Fibroblast of mammary gland (primary cell): ENCODE results near the gene UCHL1.
A peak's percentile ranks its signal among the peaks of the same experiment; 100 is the strongest.

Experiments
- DNase-seq: peaks from one replicate; pipeline ENCODE4 v3.0.0-alpha.2; 2010; ENCODE audit warnings: low read depth
- H3K4me3 ChIP-seq: 2 replicates; pipeline ENCODE4 v1.5.1; 2011; ENCODE audit warnings: low read depth, mild to moderate bottlenecking, low read length, moderate library complexity; ENCODE audit not compliant: control insufficient read depth
- TF ChIP-seq, protein P1 (sequence below): conservative IDR thresholded peaks from 2 replicates; pipeline ENCODE4 v1.5.1; 2011; ENCODE audit warnings: low read depth, low read length, inconsistent platforms; ENCODE audit not compliant: control insufficient read depth, insufficient read depth

The UCHL1 gene

DNA sequence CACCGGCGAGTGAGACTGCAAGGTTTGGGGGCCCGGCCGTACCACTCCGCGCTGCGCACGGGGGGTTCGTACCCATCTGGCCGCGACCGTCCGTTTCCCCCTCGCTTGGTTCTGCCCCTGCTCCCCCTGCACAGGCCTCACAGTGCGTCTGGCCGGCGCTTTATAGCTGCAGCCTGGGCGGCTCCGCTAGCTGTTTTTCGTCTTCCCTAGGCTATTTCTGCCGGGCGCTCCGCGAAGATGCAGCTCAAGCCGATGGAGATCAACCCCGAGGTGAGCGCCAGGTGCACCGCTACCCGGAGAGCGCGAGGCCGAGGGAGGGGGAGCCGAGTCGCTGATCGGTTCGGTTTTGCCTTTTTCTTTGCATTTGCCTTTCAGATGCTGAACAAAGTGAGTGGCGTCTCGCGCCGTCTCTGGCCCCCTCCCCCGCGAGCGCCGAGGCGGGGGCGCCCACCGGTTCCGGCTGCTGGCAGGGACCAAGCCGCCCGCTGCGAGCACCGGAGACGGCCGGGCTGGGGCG lies at the start of gene UCHL1:
Gene UCHL1 (plus strand): TSS at position 189 of the 517 bp plus-strand sequence. CDS start 49 bp downstream, at position 238.
- DNase-seq = peak; percentile 76
- H3K4me3 ChIP-seq = peak within 1 kb of the TSS; percentile 62
- TF ChIP-seq, protein P1, sequence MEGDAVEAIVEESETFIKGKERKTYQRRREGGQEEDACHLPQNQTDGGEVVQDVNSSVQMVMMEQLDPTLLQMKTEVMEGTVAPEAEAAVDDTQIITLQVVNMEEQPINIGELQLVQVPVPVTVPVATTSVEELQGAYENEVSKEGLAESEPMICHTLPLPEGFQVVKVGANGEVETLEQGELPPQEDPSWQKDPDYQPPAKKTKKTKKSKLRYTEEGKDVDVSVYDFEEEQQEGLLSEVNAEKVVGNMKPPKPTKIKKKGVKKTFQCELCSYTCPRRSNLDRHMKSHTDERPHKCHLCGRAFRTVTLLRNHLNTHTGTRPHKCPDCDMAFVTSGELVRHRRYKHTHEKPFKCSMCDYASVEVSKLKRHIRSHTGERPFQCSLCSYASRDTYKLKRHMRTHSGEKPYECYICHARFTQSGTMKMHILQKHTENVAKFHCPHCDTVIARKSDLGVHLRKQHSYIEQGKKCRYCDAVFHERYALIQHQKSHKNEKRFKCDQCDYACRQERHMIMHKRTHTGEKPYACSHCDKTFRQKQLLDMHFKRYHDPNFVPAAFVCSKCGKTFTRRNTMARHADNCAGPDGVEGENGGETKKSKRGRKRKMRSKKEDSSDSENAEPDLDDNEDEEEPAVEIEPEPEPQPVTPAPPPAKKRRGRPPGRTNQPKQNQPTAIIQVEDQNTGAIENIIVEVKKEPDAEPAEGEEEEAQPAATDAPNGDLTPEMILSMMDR = no peak

DNA sequence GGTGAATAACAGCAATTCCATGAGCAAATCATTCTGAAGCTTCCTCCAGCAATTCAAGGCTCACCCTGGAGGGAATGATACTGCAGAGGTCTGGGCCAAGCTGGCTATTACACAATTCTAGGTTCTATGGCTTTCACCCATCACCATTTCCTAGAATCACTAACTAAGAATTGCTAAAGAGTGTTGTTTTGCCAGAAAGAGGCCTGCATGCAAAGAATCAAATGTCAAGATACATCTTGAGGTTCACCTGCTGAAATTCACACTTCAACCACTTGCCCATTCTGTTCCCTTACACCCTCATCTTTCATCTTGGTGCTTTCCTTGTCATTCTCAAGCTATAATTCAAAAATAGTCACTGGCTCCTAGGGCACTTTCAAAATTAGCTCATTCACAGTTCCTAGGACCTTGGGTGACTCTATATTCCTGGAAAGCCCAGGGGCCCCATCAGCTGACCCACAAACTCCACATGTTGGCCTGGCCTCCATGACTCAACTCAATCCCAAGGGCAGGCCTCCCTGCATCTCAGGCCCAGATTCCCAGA lies 49.4 kb upstream of the UCHL1 start:
- TF ChIP-seq, protein P1 = no peak
- peak; percentile 82 for DNase-seq
- no peak overlapping the region for H3K4me3 ChIP-seq

DNA sequence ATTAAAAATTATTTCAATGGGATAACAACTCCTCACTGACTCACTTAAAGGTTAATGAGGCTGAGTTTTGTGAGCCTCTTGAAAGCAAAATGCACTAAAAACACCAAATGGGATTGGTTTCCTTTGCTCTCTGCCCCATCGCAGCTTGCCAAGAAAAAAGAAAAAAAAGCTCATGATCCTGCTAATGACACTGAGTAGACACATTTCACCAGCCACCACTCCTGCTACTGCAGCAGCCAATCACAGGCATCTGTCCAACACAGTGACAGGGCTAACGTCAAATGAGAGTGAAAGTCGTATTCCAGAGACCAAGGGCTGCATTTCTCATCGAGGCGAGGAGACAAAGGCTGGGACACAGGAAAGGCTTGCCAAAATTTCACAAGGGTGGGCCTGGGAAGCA lies 47.5 kb upstream of the UCHL1 start:
- peak; percentile 33 for DNase-seq
- TF ChIP-seq, protein P1 = no peak
- no peak overlapping the region for H3K4me3 ChIP-seq

DNA sequence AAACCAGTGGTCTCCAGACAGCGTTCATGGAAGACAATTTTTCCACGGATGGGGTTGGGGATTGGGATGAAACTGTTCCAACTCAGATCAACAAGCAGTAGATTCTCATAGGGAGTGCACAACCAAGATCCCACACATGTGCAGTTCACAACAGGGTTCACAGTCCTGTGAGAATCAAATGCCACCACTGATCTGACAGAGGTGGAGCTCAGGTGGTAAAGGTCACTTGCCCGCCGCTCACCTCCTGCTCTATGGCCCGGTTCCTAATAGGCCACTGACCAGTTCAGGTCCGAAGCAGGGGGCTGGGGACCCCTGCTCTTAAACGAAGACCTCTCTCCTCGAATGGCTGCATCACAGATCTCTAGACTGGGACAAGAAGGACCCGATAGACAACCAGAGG lies 46.8 kb upstream of the UCHL1 start:
- TF ChIP-seq, protein P1 = no peak

DNA sequence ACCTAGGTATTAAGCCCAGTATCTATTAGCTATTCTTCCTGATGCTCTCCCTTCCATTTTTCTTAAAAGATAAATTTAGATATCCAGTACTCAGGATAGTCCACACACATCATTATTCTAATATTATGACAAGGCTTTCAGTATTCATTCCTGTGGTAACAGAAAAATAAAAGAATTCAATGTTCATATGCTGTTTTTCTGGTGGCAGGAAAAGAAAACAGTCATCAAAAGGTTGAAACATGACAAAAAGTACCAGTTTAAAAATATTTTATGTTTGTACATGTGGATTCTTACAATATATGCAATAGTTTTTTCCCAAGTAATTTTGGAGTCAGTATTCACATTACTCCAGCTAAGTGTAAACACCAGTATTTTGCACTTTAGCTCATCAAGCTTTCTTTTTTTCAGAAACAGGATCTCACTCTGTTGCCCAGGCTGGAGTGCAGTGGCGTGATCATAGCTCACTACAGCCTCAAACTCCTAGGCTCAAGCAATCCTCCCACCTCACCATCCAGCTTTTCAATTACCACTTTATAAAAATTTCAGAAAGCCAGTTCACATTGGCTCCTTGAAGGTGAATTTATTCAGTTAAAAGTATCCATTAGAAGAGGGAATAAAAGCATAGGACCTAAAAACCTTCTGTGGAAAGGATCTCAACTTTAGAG lies 44.6 kb upstream of the UCHL1 start:
- peak overlapping the region; percentile 95 for H3K4me3 ChIP-seq
- TF ChIP-seq, protein P1 = no peak
- DNase-seq = no peak

More for the DNA sequence above, 46.8 kb upstream of the UCHL1 start:
- H3K4me3 ChIP-seq = no peak overlapping the region
- DNase-seq = no peak

DNA sequence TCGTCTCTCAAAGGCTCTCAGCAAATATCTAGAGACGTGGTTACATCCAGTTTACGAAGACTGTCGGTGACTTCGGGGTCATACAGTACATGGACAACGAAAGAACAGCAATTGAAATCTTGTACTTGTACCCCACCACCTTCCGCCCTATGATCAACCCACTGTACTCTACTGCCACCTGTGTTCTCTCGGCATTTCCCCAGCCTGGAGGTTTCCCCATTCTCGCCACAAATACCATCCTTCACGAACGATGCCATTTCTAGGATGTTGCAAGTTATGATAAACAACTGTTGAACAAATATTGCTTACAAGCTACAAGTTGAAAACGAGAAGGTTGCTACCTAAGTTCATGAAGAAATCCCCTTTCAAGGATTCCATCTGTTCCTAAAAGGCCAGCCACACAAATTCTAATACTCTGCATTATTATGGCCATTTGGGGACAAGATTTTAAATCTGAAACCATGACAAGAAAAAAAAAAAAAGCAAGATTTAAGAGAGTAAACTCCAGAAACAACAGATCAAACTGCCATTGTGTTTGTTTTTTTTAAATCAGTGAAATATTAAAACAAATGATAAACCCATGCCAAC lies 44.0 kb upstream of the UCHL1 start:
- DNase-seq = peak; percentile 78
- TF ChIP-seq, protein P1 = peak; percentile 85
- peak overlapping the region; percentile 95 for H3K4me3 ChIP-seq
